GM23338 (cell line): ENCODE data around the gene SART1.

Experiments
- CTCF ChIP-seq, 2 experiments: fragments of 200-600 bp in 1 of 2; sonication (generic) in 1 of 2; conservative IDR thresholded peaks; 2 replicates each; pipeline versions ENCODE4 v1.5.1 to v1.6.1; 2016 to 2017; ENCODE audit warnings: antibody characterized with exemption in 2 of 2, low read depth in 2 of 2, mild to moderate bottlenecking in 2 of 2, moderate library complexity in 1 of 2
- EZH2 ChIP-seq: fragments of 200-600 bp; sonication (generic); IDR thresholded peaks from one replicate; pipeline ENCODE4 v1.8.0; 2017; ENCODE audit warnings: antibody characterized with exemption, mild to moderate bottlenecking, low read depth; ENCODE audit not compliant: unreplicated experiment

GRCh38 chr11:66011785-66012303 lies 50.3 kb downstream of the SART1 start, which contains the start of gene CST6:
- TF ChIP-seq EZH2, result no peak
- no peak for TF ChIP-seq CTCF (conservative IDR thresholded peaks at IDR 0.05; ENCODE audit: low read depth in 2 of 2)
